ENCODE results near the gene OR2W3. TPM values are rescaled to one million over a fixed set of nuclear protein-coding genes. Genes with fewer than 3 reads are reported as not detected.

The OR2W3 gene
- total RNA-seq, 1 experiment from 2014 or later, result not detected

DNA sequence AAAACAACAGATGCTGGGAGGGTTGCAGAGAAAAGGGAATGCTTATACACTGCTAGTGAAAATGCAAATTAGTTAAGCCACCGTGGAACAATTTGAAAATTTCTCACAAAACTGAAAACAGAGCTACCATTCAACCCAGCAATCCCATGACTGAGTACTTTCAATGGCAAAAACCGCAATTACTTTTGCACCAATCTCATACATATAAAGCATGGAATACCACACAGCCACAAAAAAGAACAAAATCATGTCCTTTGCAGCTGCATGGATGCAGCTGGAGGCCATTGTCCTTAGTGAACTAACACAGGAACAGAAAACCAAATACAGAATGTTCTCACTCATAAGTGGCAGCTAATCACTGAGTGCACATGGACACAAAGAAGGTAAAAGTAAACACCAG lies 18.4 kb downstream of the OR2W3 start:
- H3K4me2 ChIP-seq (ENCODE audit: insufficient read depth, insufficient read length, low read length), result no peak overlapping the region
- no peak overlapping the region for H3K56ac ChIP-seq (ENCODE audit: insufficient read length, low read depth, low read length)
- no peak for DNase-seq
- H3K9me3 Mint-ChIP-seq, result peaks cover 67 to 69% of the 10 kb centered on the region in 2 experiments
- no peak overlapping the region for H3K14ac ChIP-seq (ENCODE audit: insufficient read depth, low read length)
- H3K18ac ChIP-seq (ENCODE audit: insufficient read length, low read depth, low read length), result no peak overlapping the region
- no peaks in the 10 kb centered on the region for H3K4me1 ChIP-seq (ENCODE audit: insufficient read depth, low read length)
- H3K4me3 Mint-ChIP-seq, result no peak overlapping the region
- no peaks in the 10 kb centered on the region for H3K79me2 ChIP-seq (ENCODE audit: insufficient read depth, low read length)
- no peak overlapping the region for H4K91ac ChIP-seq (ENCODE audit: insufficient read length, low read depth, low read length)
- H3K79me1 ChIP-seq (ENCODE audit: insufficient read depth, low read depth, low read length, poor library complexity, severe bottlenecking), result no peaks in the 10 kb centered on the region
- no CpG with 5 or more reads among the region's 2 CpGs for WGBS (ENCODE audit: extremely low coverage, insufficient read length, low lambda C conversion rate)
- no peaks in the 10 kb centered on the region for H3K27me3 Mint-ChIP-seq (ENCODE audit: low read depth)
- no peak overlapping the region for H2BK15ac ChIP-seq (ENCODE audit: low read depth, low read length)
- H2BK5ac ChIP-seq (ENCODE audit: insufficient read length, low read length), result no peak overlapping the region
- H3K23ac ChIP-seq (ENCODE audit: insufficient read length, low read depth, low read length), result no peak overlapping the region
- no peak overlapping the region for H3K27ac Mint-ChIP-seq
- H3K27me3 ChIP-seq (ENCODE audit: insufficient read depth, low read length), result no peaks in the 10 kb centered on the region
- H2BK120ac ChIP-seq (ENCODE audit: low read depth, low read length, poor library complexity, severe bottlenecking), result no peak overlapping the region
- no peaks in the 10 kb centered on the region for H3K23me2 ChIP-seq (ENCODE audit: insufficient read length, low read depth, low read length, poor library complexity, severe bottlenecking)
- peaks cover 12% of the 10 kb centered on the region for H3K9me3 ChIP-seq (ENCODE audit: control insufficient read depth, low read depth, low read length)
- H2AK5ac ChIP-seq (ENCODE audit: insufficient read length, low read length), result no peak overlapping the region
- no peak overlapping the region for H3K27ac ChIP-seq (ENCODE audit: insufficient read length, low read depth, low read length)
- H3T11ph ChIP-seq (ENCODE audit: low read length), result no peak overlapping the region
- H2BK12ac ChIP-seq (ENCODE audit: insufficient read length, low read depth, low read length), result no peak overlapping the region
- no peak overlapping the region for H3K4ac ChIP-seq (ENCODE audit: low read depth, low read length)
- no peak overlapping the region for H2AFZ ChIP-seq (ENCODE audit: low read length)
- no peak overlapping the region for H3K9ac ChIP-seq (ENCODE audit: extremely low read depth, insufficient read length, low read length)
- no peak overlapping the region for H4K5ac ChIP-seq (ENCODE audit: insufficient read length, low read depth, low read length)
- no peaks in the 10 kb centered on the region for H4K20me1 ChIP-seq (ENCODE audit: control insufficient read depth, insufficient read depth, insufficient read length)
- H2BK20ac ChIP-seq (ENCODE audit: low read depth, low read length, poor library complexity, severe bottlenecking), result no peak overlapping the region
- no peak for TF ChIP-seq CTCF (conservative IDR thresholded peaks at IDR 0.05)
- no peak overlapping the region for H4K8ac ChIP-seq (replicated peaks; ENCODE audit: insufficient read length, low read depth, low read length)
- H3K4me1 Mint-ChIP-seq, result peaks cover 2 to 6% of the 10 kb centered on the region in 2 experiments; a peak in 3 of 4 replicates
- peaks cover 0 to 4% (median 3%) of the 10 kb centered on the region in 3 experiments; a peak in 5 of 7 replicates for H3K36me3 Mint-ChIP-seq (ENCODE audit: insufficient read depth in 1 of 3, low read depth in 3 of 3)

Measured in H9 (cell line).